SK-N-SH (cell line): ENCODE data around the gene TBCE. TPM values are rescaled to one million over a fixed set of nuclear protein-coding genes. Genes with fewer than 3 reads are reported as not detected.
"Not testable (repeated sequence)": the region's sequence is repeated elsewhere in the genome, so short reads cannot be mapped to it uniquely, and the experiment has no call there.

ENCODE experiments used
- CTCF ChIA-PET: fragments of 300-600, 350-600 bp; formaldehyde crosslinking; extraction: SDS; loops from one replicate; lab custom pipeline; 2021; lab: Yijun Ruan, JAX
- POLR2A ChIA-PET: fragments of 350-600 bp; sonication (Branson Sonifier 250); formaldehyde crosslinking; extraction: SDS; loops from one replicate; lab custom pipeline; 2020; ENCODE audit warnings: antibody characterized with exemption, inconsistent platforms; lab: Yijun Ruan, JAX
- DNase-seq: peaks from one replicate; pipeline ENCODE4 v3.0.0; 2012
- H2AFZ ChIP-seq: fragments of 200-600 bp; sonication (generic); 2 replicates; pipeline ENCODE4 v1.8.1; 2016; ENCODE audit warnings: antibody characterized with exemption, mild to moderate bottlenecking, low read depth
- H3F3A ChIP-seq: fragments of 200-600 bp; sonication (generic); replicated peaks from 2 replicates; pipeline ENCODE3; 2016; ENCODE audit warnings: antibody characterized with exemption, mild to moderate bottlenecking; ENCODE audit not compliant: insufficient read depth
- H3K27ac ChIP-seq, 2 experiments: fragments of 200-500 bp in 1 of 2; fragments of 200-600 bp in 1 of 2; sonication (Bioruptor generic) in 1 of 2; sonication (generic), shearing (Covaris generic) in 1 of 2; 2 replicates each; pipeline versions ENCODE4 v1.5.1 to v1.6.1; 2014 to 2016; ENCODE audit warnings: low read depth in 2 of 2, inconsistent platforms in 1 of 2, low read length in 1 of 2, mild to moderate bottlenecking in 1 of 2, mixed read lengths in 1 of 2
- H3K27me3 ChIP-seq: fragments of 200-600 bp; sonication (generic), shearing (Covaris generic); 2 replicates; pipeline ENCODE4 v1.6.1; 2016; ENCODE audit warnings: mixed run types; ENCODE audit not compliant: insufficient read depth
- H3K36me3 ChIP-seq, 2 experiments: fragments of 200-500 bp in 1 of 2; fragments of 200-600 bp in 1 of 2; sonication (Bioruptor generic) in 1 of 2; sonication (generic) in 1 of 2; replicated peaks in 1 of 2; 2 replicates each; pipeline versions ENCODE3 to v1.5.1; 2014 to 2016; ENCODE audit warnings: low read length in 1 of 2, mild to moderate bottlenecking in 1 of 2; ENCODE audit not compliant: insufficient read depth in 2 of 2, control insufficient read depth in 1 of 2
- H3K4me1 ChIP-seq, 2 experiments: fragments of 200-500 bp in 1 of 2; fragments of 200-600 bp in 1 of 2; sonication (Bioruptor generic) in 1 of 2; sonication (generic), shearing (Covaris generic) in 1 of 2; 2 replicates each; pipeline versions ENCODE4 v1.5.1 to v1.6.1; 2014 to 2016; ENCODE audit warnings: low read depth in 1 of 2, low read length in 1 of 2, mixed run types in 1 of 2; ENCODE audit not compliant: insufficient read depth in 2 of 2, control insufficient read depth in 1 of 2
- H3K4me2 ChIP-seq: fragments of 200-600 bp; sonication (generic), shearing (Covaris generic); 2 replicates; pipeline ENCODE4 v1.6.1; 2017; ENCODE audit warnings: mixed run types
- H3K4me3 ChIP-seq, 2 experiments: fragments of 200-500 bp in 1 of 2; fragments of 200-600 bp in 1 of 2; sonication (Bioruptor generic) in 1 of 2; sonication (generic), shearing (Covaris generic) in 1 of 2; 2 replicates each; pipeline versions ENCODE4 v1.5.1 to v1.8.1; 2014 to 2016; ENCODE audit warnings: low read depth in 2 of 2, inconsistent platforms in 1 of 2, low read length in 1 of 2, mild to moderate bottlenecking in 1 of 2, mixed read lengths in 1 of 2, moderate library complexity in 1 of 2
- H3K79me2 ChIP-seq: fragments of 200-600 bp; sonication (generic); 2 replicates; pipeline ENCODE4 v1.8.1; 2017; ENCODE audit warnings: mild to moderate bottlenecking; ENCODE audit not compliant: insufficient read depth
- H3K9ac ChIP-seq: fragments of 200-600 bp; sonication (generic); 2 replicates; pipeline ENCODE4 v1.6.1; 2017; ENCODE audit warnings: mixed run types
- H3K9me2 ChIP-seq: fragments of 200-600 bp; sonication (generic); 2 replicates; pipeline ENCODE4 v1.6.1; 2017; ENCODE audit warnings: mixed run types
- H3K9me3 ChIP-seq: fragments of 200-600 bp; sonication (generic); 2 replicates; pipeline ENCODE4 v1.6.1; 2017; ENCODE audit warnings: mixed run types, mild to moderate bottlenecking, moderate library complexity
- H4K20me1 ChIP-seq: fragments of 200-600 bp; sonication (generic); 2 replicates; pipeline ENCODE4 v1.6.1; 2017; ENCODE audit warnings: mild to moderate bottlenecking, mixed run types; ENCODE audit not compliant: insufficient read depth
- EP300 ChIP-seq, 2 experiments: IDR thresholded peaks; 2 replicates each; pipeline versions ENCODE4 v1.4.0 to v1.6.1; 2012; ENCODE audit warnings: borderline replicate concordance in 1 of 2, low read depth in 1 of 2, low read length in 1 of 2
- EZH2phosphoT487 ChIP-seq: fragments of 200-600 bp; sonication (generic); IDR thresholded peaks from 2 replicates; pipeline ENCODE4 v1.6.1; 2017; ENCODE audit warnings: low read depth, mixed run types, mild to moderate bottlenecking, antibody characterized with exemption, moderate library complexity, borderline replicate concordance
- FOSL2 ChIP-seq: IDR thresholded peaks from 2 replicates; pipeline ENCODE4 v1.4.0; 2012; ENCODE audit warnings: low read depth, mild to moderate bottlenecking, moderate library complexity, borderline replicate concordance
- FOXJ3 ChIP-seq: sonication (generic); formaldehyde crosslinking; IDR thresholded peaks from 2 replicates; pipeline ENCODE4 v1.5.1; 2020; ENCODE audit warnings: mild to moderate bottlenecking, missing genetic modification reagents
- MXI1 ChIP-seq: IDR thresholded peaks from 2 replicates; pipeline ENCODE4 v1.6.1; 2012; ENCODE audit warnings: mild to moderate bottlenecking, low read depth, low read length, improper control_type of control experiment
- RCOR1 ChIP-seq: fragments of 150-350 bp; IDR thresholded peaks from 2 replicates; pipeline ENCODE4 v1.6.1; 2017; ENCODE audit warnings: antibody characterized with exemption, low read length
- RXRA ChIP-seq: IDR thresholded peaks from 2 replicates; pipeline ENCODE4 v1.4.0; 2012; ENCODE audit warnings: low read depth, mild to moderate bottlenecking, borderline replicate concordance
- SIN3A ChIP-seq: IDR thresholded peaks from 2 replicates; pipeline ENCODE4 v1.6.1; 2012; ENCODE audit warnings: low read depth, mild to moderate bottlenecking, low read length, moderate library complexity, borderline replicate concordance
- TAF1 ChIP-seq: IDR thresholded peaks from 2 replicates; pipeline ENCODE4 v1.6.1; 2012; ENCODE audit warnings: low read depth, mild to moderate bottlenecking, low read length, moderate library complexity, borderline replicate concordance
- TCF12 ChIP-seq: IDR thresholded peaks from 2 replicates; pipeline ENCODE4 v1.4.0; 2012
- WGBS: methylation state at CpG from one replicate; pipeline ENCODE4 v1.1.6; 2017; ENCODE audit warnings: low lambda C conversion rate; 5-methylcytosine and 5-hydroxymethylcytosine counted together
- polyA plus RNA-seq, 3 experiments: library from polyadenylated mRNA; depleted of rRNA; stranded (reverse); fragments of >200 nt; gene quantifications; 2 replicates each; pipeline ENCODE4 v1.2.3, GENCODE V29; 2012
- TF ChIP-seq, protein P1 (sequence below): fragments of 200-600 bp; sonication (generic); IDR thresholded peaks from 2 replicates; pipeline ENCODE4 v1.6.1; 2017; ENCODE audit warnings: antibody characterized with exemption, mild to moderate bottlenecking, moderate library complexity
- TF ChIP-seq, protein P2 (sequence below): fragments of 150-350 bp; IDR thresholded peaks from 2 replicates; pipeline ENCODE4 v1.6.1; 2017; ENCODE audit warnings: antibody characterized with exemption, low read length, low read depth, borderline replicate concordance
- TF ChIP-seq, protein P3 (sequence below): IDR thresholded peaks from 2 replicates; pipeline ENCODE4 v1.4.0; 2012; ENCODE audit warnings: low read depth, borderline replicate concordance
- TF ChIP-seq, protein P4 (sequence below): fragments of 150-350 bp; IDR thresholded peaks from 2 replicates; pipeline ENCODE4 v1.6.1; 2016; ENCODE audit warnings: mild to moderate bottlenecking, low read depth, low read length
- TF ChIP-seq, protein P5 (sequence below): IDR thresholded peaks from 2 replicates; pipeline ENCODE4 v1.4.0; 2012; ENCODE audit warnings: low read depth, borderline replicate concordance

Gene TBCE
- polyA plus RNA-seq, 1 of the 3 experiments (the other 2 are of a cell fraction): 18.3 TPM

DNA sequence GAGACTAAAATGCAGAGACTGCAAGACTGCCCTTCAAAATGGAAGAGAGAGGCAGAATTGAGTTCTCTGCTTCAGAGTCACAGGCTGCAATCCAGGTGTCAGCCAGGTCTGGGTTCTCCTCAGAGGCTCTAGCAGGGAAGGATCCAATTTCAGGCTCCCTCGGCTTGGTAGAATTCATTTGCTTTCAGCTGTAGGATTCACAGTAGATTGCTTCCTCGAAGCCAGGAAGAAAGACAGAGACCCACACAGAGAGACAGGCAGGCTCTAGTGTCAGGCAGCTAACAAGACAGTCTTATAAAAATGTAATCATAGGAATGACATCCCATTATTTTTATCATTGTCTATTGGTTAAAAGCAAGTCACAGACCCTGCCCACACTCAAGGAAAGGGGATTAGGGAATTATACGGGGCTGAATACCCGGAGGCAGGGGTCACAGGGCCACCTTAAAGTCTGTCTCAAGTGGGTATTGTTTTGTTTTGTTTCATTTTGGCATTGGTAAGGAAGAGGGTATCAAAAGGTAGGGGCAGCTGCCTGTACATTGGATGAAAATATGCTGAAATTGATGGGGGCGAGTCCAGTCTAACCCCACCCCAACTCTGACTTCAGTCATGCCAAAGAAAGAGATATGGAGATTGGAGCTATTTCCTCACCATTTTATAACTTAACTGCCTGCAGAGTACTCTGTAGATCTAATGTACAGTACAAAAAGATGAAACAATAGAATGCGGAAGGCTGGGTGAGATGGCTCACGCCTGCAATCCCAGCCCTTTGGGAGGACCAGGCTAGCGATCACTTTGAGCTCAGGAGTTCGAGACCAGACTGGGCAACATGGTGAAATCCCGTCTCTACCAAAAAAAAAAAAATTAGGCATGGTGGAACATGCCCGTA, 9.5 kb upstream of the TBCE start (continued):
- no peak for TF ChIP-seq MXI1
- TF ChIP-seq FOXJ3: no peak
- TF ChIP-seq RXRA: no peak
- TF ChIP-seq TCF12: no peak

DNA sequence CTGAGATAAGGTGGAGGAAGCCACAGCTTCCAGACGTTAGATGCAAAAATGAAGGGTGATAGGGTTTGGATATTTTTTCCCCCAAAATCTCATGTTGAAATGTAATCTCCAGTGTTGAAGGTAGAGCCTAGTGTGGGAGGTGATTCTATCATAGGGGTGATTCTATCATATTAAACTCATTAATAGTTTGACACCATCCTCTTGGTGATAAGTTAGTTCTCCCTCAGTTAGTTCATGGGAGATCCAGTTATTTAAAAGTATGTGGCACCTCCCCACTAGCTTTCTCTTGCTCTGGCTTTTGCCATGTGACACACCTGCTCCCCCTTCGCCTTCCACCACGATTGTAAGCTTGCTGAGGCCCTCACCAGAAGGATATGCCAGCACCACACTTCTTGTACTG, 8.3 kb upstream of the TBCE start:
- WGBS: 100% methylated on average over 3 of the region's 3 CpGs
- H3K9me2 ChIP-seq: no peaks in the 10 kb centered on the region
- H3K36me3 ChIP-seq: no peaks in the 10 kb centered on the region
- H3K27me3 ChIP-seq: no peaks in the 10 kb centered on the region
- CTCF ChIA-PET: no interaction called here
- H3K9ac ChIP-seq: no peak overlapping the region
- H3K4me3 ChIP-seq: no peak overlapping the region
- no peak for DNase-seq
- H3K9me3 ChIP-seq: no peaks in the 10 kb centered on the region
- H3F3A ChIP-seq: no peaks in the 10 kb centered on the region
- POLR2A ChIA-PET: interaction anchor here (1.6 kb wide), 1 partner anchor 8 kb away, joined by 4 read pairs; the partner anchor contains the start of gene TBCE
- H3K27ac ChIP-seq: no peak overlapping the region
- no peaks in the 10 kb centered on the region for H3K79me2 ChIP-seq
- H3K4me1 ChIP-seq: no peaks in the 10 kb centered on the region
- no peak overlapping the region for H3K4me2 ChIP-seq
- H4K20me1 ChIP-seq: no peaks in the 10 kb centered on the region
- no peak overlapping the region for H2AFZ ChIP-seq
- TF ChIP-seq, protein P1, sequence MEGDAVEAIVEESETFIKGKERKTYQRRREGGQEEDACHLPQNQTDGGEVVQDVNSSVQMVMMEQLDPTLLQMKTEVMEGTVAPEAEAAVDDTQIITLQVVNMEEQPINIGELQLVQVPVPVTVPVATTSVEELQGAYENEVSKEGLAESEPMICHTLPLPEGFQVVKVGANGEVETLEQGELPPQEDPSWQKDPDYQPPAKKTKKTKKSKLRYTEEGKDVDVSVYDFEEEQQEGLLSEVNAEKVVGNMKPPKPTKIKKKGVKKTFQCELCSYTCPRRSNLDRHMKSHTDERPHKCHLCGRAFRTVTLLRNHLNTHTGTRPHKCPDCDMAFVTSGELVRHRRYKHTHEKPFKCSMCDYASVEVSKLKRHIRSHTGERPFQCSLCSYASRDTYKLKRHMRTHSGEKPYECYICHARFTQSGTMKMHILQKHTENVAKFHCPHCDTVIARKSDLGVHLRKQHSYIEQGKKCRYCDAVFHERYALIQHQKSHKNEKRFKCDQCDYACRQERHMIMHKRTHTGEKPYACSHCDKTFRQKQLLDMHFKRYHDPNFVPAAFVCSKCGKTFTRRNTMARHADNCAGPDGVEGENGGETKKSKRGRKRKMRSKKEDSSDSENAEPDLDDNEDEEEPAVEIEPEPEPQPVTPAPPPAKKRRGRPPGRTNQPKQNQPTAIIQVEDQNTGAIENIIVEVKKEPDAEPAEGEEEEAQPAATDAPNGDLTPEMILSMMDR: no peak
- TF ChIP-seq FOXJ3 (no peak), TCF12 (no peak), RCOR1 (no peak), EZH2phosphoT487 (no peak), EP300 (IDR thresholded peaks at IDR 0.05; ENCODE audit: borderline replicate concordance in 1 of 2, low read depth in 1 of 2, low read length in 1 of 2) (no peak), FOSL2 (no peak), TAF1 (no peak), SIN3A (no peak)
- TF ChIP-seq, protein P2, sequence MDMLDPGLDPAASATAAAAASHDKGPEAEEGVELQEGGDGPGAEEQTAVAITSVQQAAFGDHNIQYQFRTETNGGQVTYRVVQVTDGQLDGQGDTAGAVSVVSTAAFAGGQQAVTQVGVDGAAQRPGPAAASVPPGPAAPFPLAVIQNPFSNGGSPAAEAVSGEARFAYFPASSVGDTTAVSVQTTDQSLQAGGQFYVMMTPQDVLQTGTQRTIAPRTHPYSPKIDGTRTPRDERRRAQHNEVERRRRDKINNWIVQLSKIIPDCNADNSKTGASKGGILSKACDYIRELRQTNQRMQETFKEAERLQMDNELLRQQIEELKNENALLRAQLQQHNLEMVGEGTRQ: no peak
- TF ChIP-seq, protein P3, sequence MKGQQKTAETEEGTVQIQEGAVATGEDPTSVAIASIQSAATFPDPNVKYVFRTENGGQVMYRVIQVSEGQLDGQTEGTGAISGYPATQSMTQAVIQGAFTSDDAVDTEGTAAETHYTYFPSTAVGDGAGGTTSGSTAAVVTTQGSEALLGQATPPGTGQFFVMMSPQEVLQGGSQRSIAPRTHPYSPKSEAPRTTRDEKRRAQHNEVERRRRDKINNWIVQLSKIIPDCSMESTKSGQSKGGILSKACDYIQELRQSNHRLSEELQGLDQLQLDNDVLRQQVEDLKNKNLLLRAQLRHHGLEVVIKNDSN: no peak
- TF ChIP-seq, protein P4, sequence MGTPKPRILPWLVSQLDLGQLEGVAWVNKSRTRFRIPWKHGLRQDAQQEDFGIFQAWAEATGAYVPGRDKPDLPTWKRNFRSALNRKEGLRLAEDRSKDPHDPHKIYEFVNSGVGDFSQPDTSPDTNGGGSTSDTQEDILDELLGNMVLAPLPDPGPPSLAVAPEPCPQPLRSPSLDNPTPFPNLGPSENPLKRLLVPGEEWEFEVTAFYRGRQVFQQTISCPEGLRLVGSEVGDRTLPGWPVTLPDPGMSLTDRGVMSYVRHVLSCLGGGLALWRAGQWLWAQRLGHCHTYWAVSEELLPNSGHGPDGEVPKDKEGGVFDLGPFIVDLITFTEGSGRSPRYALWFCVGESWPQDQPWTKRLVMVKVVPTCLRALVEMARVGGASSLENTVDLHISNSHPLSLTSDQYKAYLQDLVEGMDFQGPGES: no peak
- TF ChIP-seq, protein P5, sequence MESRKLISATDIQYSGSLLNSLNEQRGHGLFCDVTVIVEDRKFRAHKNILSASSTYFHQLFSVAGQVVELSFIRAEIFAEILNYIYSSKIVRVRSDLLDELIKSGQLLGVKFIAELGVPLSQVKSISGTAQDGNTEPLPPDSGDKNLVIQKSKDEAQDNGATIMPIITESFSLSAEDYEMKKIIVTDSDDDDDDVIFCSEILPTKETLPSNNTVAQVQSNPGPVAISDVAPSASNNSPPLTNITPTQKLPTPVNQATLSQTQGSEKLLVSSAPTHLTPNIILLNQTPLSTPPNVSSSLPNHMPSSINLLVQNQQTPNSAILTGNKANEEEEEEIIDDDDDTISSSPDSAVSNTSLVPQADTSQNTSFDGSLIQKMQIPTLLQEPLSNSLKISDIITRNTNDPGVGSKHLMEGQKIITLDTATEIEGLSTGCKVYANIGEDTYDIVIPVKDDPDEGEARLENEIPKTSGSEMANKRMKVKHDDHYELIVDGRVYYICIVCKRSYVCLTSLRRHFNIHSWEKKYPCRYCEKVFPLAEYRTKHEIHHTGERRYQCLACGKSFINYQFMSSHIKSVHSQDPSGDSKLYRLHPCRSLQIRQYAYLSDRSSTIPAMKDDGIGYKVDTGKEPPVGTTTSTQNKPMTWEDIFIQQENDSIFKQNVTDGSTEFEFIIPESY: no peak

DNA sequence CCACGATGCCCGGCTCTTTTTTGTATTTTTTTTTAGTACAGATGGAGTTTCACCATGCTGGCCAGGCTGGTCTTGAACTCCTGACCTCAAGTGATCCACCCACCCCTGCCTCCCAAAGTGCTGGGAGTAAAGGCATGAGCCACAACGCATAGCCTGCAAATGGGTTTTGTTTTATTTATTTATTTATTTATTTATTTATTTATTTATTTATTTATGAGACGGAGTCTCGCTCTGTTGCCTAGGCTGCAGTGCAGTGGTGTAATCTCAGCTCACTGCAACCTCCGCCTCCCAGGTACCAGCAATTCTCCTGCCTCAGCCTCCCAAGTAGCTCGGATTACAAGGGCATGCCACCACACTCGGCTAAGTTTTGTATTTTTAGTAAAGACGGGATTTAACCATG, 3.0 kb upstream of the TBCE start:
- H3K9me2 ChIP-seq, H3K4me3 ChIP-seq, H3K4me1 ChIP-seq, H3K4me2 ChIP-seq, H3K9me3 ChIP-seq, H3K27me3 ChIP-seq, H3K27ac ChIP-seq, H2AFZ ChIP-seq, H3F3A ChIP-seq, POLR2A ChIA-PET, DNase-seq, H4K20me1 ChIP-seq, H3K36me3 ChIP-seq, H3K9ac ChIP-seq: not testable (repeated sequence)
- peaks cover 18% of the 10 kb centered on the region for H3K79me2 ChIP-seq
- CTCF ChIA-PET: interaction anchor here (1.2 kb wide), 1 partner anchor 53 kb away, joined by 6 read pairs; no protein-coding TSS in a partner anchor
- 96% methylated on average over 9 of the region's 9 CpGs for WGBS
